Suppressor macrophage treated with lipopolysaccharide for 4 hours (primary cell): ENCODE measurements around the gene STEEP1.
A peak's percentile ranks its signal among the peaks of the same experiment; 100 is the strongest.

Source experiments
- DNase-seq: peaks from one replicate; pipeline ENCODE4 v3.0.0-alpha.2; 2020

The STEEP1 gene

DNA sequence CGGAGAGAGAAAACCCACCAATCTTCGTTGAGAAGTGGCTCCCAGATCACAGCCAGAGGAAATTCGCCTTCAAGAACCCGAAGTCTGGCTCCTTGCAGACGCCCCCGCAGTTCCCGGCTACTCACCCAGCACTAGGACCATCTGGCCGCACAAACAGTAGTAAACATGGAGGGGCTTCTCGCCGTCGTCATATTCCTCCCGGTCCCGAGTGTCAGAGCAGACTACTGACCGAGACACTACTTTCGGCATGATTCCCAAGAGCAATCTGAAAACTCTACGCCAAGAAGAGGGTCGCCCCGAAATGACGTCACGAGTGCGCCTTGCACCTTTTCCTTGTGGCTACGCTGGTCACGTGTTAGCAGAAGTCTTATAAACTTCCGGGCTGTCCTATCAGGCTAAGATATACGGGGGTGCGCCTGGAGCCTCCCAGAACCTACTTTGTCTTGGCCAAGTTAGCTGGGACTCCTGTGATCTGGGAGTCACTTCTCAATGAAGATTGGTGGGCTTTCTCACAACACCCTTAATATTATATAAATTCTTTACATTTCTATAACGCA lies at the start of gene STEEP1:
TSS of gene STEEP1 (minus strand) at position 303 of the 557 bp plus-strand sequence. CDS start at position 249, 54 bp downstream.
- peak; percentile 89 for DNase-seq

DNA sequence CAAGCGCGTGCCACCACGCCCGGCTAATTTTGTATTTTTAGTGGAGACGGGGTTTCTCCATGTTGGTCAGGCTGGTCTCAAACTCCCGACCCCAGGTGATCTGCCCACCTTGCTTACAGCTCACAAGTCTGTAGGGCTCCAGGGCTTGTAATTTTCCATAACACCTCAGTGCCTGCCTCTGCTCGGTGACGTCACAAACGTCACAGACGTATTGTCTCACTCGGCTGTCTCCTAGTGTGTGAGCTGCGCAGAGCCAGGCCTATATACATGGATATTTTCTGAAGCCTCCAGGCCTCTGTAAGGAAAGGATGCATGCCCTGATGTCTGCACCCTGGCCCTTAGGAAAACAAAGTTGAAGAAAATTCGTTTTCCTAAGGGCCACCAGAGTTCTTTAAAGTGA lies 49.6 kb upstream of the STEEP1 start:
- no peak for DNase-seq

DNA sequence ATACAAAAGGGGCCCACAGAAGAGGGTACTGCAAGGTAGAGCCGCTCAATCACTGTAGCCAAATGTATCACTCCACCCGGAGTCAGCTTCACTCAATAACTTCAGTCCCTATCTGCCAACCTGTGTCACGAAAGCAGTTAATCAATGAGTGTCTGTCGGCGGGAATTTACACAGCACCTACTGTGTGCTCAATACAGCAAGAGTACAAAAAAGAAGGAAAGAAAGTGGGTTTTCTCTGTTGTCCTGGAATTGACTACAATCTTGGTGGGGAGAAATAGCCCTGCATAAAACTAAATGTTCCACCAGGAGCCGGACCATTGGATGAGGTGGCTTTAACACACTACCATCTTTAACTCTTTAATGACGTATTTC lies 41.8 kb upstream of the STEEP1 start:
- no peak for DNase-seq

DNA sequence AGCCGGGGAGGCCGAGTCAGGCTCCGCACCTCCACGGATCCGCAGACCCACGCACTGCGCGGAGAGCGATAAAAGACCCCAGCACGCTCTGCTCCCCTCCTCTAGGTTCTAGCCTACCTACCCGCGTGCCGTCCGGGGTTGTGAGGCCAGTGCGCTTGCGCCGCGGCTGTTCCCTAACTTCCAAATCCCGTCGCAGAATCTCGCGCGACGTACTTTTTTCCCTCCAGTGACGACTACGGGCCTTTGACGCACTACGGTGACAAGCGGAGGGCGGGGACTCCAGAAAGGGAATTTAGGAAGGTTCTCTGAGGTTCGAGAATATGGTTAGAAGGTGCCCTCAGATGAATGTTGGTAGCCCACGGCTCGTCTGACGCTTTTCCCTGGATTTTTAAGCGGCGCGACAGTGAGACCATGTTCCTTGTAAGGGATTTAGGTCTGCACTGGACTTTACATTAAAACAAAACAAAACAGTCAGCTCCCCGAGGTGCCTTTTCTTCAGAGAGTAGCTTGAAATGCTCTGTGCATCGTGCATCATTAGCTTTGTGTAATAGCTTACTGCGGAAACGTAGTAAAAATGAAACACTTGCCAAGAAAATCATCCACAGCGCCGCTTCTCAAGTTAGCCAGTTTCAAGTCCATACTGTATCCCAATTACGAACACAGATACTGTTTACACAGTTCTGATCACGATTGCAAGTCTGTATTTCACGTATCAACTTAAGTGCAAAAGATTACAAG lies 41.2 kb upstream of the STEEP1 start, which contains the start of gene NKRF:
TSS of gene NKRF (minus strand) at position 145 of the 738 bp plus-strand sequence.
- DNase-seq = peak; percentile 95

DNA sequence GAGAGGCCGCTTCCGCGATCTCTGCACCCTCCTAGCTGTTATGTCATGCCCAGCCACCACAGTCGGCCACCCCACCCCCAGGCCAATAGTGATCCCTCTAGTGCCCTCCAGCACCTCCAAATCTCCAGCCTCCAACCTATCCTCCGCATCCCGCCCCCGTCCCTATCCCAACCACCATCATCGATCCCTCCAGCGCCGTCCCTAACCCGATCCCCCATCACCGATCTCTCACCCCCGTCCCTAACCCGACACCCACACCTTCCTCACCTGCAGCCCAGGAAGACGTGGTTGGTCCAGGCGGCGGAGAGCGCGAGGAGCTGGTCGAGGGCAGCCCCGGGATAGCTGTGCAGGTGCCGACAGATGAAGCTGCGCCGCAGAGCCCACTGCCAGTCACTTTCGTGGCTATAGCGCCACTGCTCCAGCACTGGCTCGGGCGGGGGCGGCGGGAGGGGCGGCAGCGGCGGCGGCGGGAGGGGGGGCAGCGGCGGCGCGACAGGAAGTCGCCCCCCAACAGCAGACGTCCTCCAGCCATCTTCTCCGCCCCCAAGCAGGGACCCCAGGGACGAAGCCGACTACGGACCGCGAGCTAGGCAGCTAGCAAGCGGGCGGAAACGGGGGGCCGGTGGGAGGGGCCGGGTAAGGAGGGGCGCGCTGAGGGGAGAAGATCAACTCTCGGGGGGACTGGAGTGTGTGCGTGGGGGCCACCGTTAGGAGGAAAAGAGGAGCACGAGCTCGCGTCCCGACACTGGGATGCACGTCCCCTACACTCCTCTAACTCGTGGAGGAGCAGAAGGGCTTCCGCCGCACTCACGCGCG lies 40.5 kb upstream of the STEEP1 start:
- DNase-seq = peak; percentile 26

DNA sequence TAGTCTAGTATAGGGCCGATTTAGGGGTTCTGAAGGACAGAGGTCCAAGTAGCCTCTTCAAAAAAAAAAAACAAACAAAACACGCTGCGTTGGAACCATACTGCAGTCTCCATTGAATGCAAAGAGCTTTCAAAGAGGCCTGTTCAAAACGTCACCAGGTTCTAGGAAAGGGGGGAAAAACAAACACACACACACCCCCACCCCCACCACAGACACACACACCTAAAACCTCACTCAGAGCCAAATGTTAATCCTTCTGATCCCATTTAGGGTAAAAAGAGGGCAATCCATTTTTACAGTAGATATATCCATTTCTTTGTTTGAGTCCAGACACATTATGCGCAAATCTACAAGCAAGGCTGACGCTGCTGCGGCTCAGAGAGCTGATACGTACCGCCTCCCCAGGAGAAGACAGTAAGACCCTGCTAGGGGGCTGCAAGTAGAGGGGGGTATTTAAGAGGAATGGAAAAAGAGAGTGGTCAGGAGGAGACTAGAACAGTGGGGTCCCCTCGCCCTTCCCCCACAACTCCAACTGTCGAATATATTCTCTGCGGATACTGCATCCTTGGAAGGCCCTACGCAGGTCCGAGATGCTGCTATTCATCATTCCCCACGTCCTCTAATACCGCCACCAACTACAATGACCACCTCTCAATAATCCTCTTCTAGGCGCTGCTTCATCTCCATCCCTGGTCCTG lies 39.7 kb upstream of the STEEP1 start:
- DNase-seq = no peak

DNA sequence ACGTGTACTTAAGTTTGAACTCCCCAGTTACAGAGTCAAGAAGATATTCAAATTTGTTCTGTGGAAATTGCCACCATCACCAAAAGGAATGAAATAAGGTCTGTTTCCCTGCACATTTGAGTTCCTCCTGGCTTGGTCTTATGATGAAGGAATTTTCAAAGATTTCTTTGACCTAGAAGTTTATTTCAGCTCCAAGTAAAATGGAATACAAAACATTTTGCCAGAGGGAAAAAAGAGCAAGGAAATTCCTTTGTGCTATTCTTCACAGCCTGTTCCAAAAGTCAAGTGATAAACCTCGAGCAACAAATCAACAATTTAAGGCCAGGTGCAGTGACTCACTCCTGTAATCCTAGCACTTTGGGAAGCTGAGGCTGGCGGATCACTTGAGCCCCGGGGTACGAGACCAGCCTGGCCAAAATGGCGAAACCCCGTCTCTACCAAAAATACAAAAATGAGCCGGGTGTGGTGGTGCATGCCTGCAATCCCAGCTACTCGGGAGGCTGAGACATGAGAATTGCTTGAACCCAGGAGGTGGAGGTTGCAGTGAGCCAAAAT lies 37.6 kb upstream of the STEEP1 start:
- DNase-seq = no peak

DNA sequence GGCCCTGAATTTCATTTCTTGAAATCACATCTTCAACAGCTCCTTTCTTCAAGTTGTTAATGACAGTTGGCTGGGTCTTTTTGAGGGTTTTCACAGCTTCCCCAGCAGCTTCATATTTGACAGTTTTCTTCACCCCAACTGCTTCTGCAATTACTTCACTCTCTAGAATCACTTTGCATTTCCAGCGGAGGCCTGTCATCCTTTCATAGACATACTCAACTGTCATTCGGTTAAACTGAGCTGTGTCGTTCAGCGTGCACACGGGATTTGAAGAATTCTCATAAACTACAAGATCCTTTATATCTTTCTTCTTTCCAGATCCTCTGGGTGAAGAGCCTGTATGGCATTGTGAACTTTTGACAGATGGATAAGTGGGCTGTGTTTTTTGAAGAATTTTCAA lies 24.6 kb upstream of the STEEP1 start:
- no peak for DNase-seq

DNA sequence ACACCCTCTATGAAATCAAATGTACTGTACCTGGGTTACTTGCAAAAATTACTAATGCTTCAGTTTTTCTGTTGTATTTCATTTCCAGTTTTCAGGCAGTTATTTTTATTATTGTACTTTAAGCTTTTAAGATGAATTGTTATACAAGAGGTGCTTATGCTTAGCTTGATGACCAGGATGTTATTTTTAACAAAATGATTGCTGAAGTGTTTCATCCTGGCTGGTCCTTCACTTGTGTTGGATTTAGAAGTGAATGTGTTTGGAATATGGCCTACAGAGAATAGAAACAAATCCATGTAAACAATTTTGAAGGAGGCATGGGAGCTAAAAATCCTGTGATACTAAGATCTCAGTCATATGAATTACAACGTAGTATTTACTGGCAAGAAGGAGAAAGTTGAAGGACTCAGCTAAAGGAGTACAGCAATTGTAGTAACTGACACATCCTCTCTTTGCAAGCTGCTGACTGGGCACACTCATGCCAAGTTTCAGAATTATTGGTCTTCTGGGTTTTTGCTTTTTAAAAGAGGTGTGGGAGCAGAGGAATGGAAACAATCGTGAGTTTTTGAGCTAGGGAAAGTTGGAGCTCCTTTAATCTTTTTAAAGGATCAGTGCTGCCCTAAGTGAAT lies 18.3 kb upstream of the STEEP1 start:
- no peak for DNase-seq

DNA sequence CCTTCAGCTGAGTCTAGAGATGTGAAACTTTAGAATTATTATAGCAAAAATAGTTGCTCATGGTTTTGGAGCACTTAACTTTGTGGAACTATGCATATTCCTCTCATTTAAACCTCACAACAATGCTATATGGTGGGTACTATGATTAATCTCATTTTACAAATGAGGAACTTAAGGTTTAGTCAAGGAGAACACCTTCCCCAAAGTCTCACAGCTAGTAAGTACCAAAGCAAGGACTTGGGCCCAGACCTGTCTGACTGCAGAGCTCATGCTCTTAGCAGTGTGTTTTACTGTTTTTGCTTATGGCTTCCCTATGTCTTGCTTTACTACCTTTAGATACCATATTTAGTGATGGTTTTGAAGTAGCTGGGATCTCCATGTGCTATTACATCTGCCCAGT lies 14.2 kb upstream of the STEEP1 start:
- DNase-seq = no peak

DNA sequence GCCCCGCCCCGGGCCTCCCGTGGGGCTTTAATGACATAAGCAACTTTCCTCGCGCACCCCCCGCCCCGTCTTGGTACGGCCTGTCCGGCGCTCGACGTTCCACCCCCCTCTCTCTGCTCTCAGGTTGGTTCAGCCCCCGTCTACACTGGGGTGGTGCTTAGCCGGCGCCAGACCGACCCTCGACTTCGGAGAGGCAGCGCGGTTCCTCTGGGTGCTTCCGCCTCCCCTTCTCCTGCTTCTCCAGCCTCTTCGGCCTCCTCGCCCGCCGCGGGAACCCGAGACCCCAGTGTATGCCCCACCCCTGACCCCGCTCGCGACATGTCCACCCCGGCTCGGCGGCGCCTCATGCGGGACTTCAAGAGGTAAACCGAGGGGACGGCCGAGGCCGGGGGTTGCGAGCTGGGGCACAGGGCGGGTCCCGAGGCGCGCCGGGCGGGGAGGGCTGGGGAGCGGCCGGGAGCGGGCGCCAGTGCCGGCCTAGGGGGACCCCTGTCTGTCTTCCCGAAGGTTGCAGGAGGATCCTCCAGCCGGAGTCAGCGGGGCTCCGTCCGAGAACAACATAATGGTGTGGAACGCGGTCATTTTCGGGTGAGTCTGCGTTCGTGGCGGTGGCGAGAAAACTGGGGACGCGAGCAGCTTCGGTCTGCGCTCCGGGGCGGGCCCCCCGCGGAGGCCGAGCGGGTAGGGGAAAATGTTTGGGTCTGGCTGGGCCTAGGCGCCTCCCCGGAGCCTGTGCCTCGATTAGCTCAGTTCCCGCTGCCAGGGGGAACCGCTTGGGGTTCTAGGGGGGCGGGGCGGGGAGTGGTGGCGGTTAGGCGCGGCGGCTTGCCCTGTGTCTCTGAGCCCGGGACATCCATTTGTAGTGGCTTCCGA lies 9.4 kb upstream of the STEEP1 start, which contains the start of gene UBE2A:
TSS of gene UBE2A (plus strand) at position 170 of the 873 bp plus-strand sequence. CDS start at position 319, 149 bp downstream.
- DNase-seq = peak; percentile 93

DNA sequence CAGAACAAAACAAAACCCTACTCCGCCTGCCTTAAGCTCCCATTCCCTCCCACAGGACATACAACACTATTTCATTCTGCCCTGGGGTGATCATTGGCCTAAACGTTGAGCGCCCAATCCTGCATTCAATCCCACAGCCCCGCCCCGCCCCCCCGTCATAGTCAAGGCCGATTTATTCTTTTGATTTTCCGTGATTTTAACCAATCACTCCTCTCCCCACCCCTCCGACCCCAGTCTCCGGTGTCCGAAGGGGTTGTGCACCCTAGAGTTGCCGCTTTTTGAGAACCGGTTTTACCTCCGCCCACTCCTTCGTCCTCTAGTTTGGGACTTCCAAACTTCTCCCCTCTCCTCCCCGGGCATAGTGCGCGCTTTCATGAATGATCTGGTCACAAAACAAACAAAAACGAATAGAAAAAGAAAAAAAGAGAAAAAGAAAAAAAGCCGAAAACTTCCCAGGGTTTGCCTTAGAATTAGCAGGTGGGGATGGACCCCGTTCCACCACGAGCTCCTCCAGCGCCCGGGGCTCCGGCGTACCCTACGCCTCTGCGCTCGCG lies 8.7 kb upstream of the STEEP1 start:
- peak; percentile 29 for DNase-seq

DNA sequence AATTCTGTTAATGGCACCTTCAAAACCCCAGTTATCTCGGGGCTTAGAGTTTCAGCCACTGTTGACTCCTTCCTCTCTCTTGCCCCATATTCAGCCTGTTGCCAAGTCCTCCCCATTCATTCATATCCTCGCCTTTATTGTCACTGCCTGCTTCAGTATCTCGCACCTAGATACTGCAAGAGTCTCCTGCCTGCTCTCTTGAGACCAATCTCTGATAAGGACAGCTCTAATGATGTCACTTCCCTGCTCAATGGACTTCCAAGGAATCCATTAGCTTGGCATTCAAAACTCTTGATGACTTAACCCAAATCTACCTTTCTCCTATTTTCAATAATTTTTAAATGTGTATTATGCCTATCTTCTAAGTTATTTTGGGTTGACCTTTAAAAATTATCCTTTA lies 8.0 kb upstream of the STEEP1 start:
- DNase-seq = no peak

DNA sequence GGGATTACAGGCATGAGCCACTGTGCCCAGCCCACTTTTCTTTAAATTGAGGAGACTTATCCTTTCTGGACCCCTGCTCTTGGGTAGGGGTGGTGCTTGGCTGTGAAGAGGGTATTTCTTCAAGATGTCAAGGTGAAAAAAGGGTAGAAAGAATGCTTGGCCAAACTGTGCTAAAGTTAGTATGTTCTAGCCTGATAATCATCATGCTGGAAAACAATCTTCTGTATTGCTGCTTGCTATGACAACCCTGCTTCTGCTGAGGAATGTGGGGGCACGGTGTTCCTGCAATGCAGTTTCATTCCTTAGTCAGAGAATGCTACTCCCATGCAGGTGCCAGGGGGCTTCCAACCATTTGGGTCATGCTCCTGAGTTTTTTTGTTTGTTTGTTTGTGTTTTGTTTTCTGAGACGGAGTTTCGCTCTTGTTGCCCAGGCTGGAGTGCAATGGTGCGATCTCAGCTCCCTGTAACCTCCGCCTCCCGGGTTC lies 5.2 kb upstream of the STEEP1 start:
- DNase-seq = no peak

DNA sequence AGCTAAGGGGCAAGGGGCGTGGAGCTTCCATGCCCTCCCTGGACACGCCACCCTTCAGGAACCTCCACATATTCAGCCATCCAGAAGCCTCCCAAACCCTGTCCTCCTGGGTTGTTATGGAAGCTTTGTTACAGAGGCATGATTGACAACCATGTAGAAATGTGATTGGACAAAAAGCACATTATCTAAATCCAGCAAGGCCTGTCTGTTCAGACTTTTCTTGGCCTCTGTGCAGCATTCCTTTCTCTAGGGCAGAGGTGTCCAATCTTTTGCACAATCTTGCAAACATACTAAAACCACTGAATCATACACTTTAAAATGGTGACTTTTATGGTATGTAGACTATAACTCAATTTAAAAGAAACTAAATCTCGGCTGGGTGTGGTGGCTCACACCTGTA lies 12.7 kb downstream of the STEEP1 start:
- no peak for DNase-seq

DNA sequence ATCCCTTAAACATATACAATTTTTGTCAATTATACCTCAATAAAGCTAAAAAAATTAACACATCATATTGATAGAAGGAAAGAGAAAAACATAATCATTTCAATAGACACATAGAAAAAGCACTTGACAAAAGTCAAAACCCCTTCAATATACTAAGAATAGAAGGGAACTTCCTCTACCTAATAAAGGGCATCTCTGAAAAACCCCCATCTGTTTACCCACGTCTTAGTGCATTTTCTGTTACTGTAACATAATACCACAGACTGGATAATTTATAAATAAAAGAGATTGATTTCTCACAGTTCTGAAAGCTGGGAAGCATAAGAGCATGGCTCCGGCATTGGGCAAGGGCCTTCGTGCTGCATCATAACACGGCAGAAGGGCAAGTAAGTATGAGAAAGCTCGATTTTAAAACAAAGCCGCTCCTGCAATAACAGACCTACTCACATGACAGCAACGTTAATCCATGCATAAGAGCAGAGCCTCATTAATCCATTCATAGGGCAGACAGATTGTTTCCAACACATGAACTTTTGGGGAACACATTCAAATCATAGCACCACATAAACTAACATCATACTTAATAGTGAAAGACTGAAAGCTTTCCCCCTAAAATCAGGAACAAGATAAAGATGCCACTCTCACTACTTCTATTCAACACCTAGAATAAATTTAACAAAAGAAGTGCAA lies 15.7 kb downstream of the STEEP1 start:
- DNase-seq = no peak

DNA sequence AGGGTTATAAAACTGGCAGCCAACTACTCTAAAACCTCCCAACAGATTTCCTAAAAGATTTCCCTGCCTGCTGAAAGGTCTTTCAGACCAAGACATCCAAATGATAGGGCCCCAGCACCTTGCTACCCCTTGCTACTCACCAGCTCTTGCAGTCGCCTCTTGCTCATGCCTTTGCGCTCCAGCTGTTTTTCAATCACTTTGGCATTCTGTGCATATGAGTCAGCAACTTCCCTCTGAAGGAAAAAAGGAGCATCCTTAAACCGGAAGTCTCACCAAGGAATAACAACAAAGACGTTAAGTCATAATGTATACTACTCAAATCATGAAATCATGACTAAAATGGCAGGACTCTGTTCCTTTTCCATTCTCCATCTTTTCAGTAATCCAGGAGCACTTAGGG lies 24.0 kb downstream of the STEEP1 start:
- peak; percentile 9 for DNase-seq

DNA sequence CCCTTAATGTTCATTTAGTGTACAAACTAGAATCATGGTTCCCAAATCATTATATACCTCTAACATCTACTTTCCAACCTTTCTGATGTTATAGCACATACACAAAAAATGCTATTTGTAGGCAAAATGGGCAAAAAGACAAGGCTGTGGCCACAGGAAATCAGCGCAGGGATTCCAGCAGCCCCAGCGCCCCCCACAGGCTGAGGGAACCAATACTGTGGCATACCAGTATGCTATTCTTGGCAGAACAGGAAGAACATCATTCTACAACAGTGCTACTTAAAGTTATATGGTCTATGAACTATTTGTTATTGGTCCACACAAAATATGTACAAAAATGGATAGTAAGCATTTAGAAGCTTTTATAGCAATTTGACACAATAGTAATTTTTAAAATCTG lies 25.3 kb downstream of the STEEP1 start:
- DNase-seq = peak; percentile 26

DNA sequence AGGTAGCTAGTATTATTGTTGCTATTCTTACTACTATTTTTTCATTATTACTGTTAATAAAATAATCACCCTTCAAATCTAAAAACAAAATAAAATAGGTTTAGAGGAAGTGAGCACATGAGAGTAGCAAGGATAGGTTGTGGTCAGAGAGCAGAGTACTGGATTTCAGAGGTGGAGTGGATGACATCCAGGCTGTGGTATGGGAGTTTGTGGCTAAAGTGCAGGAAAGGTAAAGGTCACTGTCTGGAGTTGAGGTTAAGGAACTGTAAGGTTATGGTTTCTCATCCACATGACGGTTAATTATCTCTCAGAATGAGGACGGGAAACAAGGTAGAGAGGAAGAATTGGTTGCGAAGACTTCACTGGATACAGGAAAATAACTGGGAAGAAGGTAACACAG lies 27.7 kb downstream of the STEEP1 start:
- no peak for DNase-seq
